BLaER1 treated with 17β-estradiol and CSF1 and Interleukin-3, amounts not matched to agents 10 nM and 100 nM (cell line): ENCODE measurements around the gene PDZRN3.

Experiments
- H3K27ac ChIP-seq, 11 experiments: shearing (Covaris generic); formaldehyde crosslinking; 2 replicates each; pipeline ENCODE4 v1.8.1; 2022
- H3K27me3 ChIP-seq, 11 experiments: shearing (Covaris generic); formaldehyde crosslinking; 2 replicates each; pipeline ENCODE4 v1.8.1; 2022
- H3K36me3 ChIP-seq, 11 experiments: shearing (Covaris generic); formaldehyde crosslinking; 2 replicates each; pipeline ENCODE4 v1.8.1; 2022
- H3K4me1 ChIP-seq, 10 experiments: shearing (Covaris generic); formaldehyde crosslinking; 2 replicates each; pipeline ENCODE4 v1.8.1; 2022
- H3K4me2 ChIP-seq, 11 experiments: shearing (Covaris generic); formaldehyde crosslinking; 2 replicates each; pipeline ENCODE4 v1.8.1; 2022
- H3K4me3 ChIP-seq, 10 experiments: shearing (Covaris generic); formaldehyde crosslinking; 2 replicates each; pipeline ENCODE4 v1.8.1; 2022
- H3K9ac ChIP-seq, 11 experiments: shearing (Covaris generic); formaldehyde crosslinking; 2 replicates each; pipeline ENCODE4 v1.8.1; 2022
- H3K9me3 ChIP-seq, 11 experiments: shearing (Covaris generic); formaldehyde crosslinking; replicated peaks in 1 of 11; 2 replicates each; pipeline ENCODE4 v1.8.1; 2022
- H4K20me1 ChIP-seq, 11 experiments: shearing (Covaris generic); formaldehyde crosslinking; 2 replicates each; pipeline ENCODE4 v1.8.1; 2022
- Cebpa-rat ChIP-seq, 11 experiments: shearing (Covaris generic); IDR thresholded peaks; 2 replicates each; pipeline ENCODE4 v1.8.1; 2022

PDZRN3 gene

DNA sequence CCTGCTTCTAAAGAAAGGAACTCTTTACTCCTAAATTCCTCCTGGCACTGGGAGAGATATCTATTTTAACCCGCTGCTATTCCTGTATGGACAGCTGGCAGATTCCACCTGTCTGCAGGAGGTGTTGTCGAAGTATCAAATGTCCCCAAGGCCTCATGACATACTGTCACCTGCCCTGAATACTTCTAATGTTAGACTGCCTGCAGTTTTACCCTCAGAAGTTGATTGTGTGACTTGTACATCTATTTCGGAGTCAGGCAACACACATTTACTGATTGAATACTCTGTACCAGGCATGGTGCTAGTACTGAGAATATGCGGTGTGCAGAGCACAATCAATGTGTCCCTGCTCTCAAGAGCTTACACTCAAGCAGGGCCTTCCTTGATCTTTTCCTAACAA is 38.6 kb downstream of the PDZRN3 start:
- H3K27ac ChIP-seq: no peak overlapping the region
- no peak for TF ChIP-seq Cebpa-rat (IDR thresholded peaks at IDR 0.05)
- no peaks in the 10 kb centered on the region for H3K27me3 ChIP-seq
- H3K9ac ChIP-seq: no peak overlapping the region
- H3K4me2 ChIP-seq: no peak overlapping the region
- no peaks in the 10 kb centered on the region for H3K9me3 ChIP-seq
- no peaks in the 10 kb centered on the region for H3K4me1 ChIP-seq
- no peaks in the 10 kb centered on the region for H4K20me1 ChIP-seq
- H3K36me3 ChIP-seq: no peaks in the 10 kb centered on the region
- no peak overlapping the region for H3K4me3 ChIP-seq

DNA sequence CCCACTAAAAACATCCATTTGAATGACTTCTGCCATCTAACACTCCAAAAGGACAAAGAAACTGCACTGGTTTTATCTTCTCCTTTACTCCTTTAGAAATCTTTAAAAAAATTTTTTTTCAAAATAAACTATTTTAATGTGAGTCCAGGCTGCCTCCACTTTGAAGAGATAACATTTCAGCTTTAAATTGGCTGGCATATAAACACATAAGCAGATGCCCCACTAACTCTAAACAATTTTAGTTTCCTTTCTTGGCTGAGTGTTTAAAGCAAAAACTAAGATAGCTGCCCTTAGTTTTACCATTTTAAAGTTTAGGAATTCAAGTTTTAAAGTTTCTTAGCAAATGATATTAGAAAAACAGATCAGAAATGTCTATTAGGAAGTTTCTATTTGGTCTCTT is 39.9 kb downstream of the PDZRN3 start:
- Histone ChIP-seq H3K9me3 (no peaks in the 10 kb centered on the region), H3K4me1 (no peaks in the 10 kb centered on the region), H3K4me2 (no peak overlapping the region), H3K36me3 (no peaks in the 10 kb centered on the region), H3K9ac (no peak overlapping the region), H3K27me3 (no peaks in the 10 kb centered on the region), H3K4me3 (no peak overlapping the region), H4K20me1 (no peaks in the 10 kb centered on the region), H3K27ac (no peak overlapping the region)
- TF ChIP-seq Cebpa-rat (IDR thresholded peaks at IDR 0.05): no peak

DNA sequence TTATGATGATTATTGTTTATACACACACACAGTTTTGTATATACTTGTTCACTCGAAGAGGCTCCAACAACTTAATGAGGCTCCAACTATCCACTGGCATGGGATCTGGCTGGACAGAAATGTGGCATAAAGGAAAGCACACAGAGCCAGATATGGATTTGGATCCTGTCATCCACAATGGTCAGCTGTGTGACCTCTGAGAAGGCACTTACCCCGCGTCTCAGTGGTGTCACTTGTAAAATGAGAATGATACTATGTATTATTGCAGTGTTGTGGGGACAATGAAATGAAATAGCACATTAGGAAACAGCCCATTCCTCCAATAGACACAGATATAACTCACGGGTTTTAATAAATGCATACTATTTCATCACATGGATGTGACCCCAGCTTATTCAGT is 42.2 kb downstream of the PDZRN3 start:
- Histone ChIP-seq H3K9ac (no peak overlapping the region), H3K4me1 (peaks cover 0 to 3% (median 2%) of the 10 kb centered on the region in 10 experiments; a peak in 16 of 20 replicates), H3K4me2 (no peak overlapping the region), H4K20me1 (no peaks in the 10 kb centered on the region), H3K4me3 (no peak overlapping the region), H3K27me3 (no peaks in the 10 kb centered on the region), H3K36me3 (no peaks in the 10 kb centered on the region), H3K27ac (no peak overlapping the region), H3K9me3 (no peaks in the 10 kb centered on the region)
- TF ChIP-seq Cebpa-rat (IDR thresholded peaks at IDR 0.05): no peak

DNA sequence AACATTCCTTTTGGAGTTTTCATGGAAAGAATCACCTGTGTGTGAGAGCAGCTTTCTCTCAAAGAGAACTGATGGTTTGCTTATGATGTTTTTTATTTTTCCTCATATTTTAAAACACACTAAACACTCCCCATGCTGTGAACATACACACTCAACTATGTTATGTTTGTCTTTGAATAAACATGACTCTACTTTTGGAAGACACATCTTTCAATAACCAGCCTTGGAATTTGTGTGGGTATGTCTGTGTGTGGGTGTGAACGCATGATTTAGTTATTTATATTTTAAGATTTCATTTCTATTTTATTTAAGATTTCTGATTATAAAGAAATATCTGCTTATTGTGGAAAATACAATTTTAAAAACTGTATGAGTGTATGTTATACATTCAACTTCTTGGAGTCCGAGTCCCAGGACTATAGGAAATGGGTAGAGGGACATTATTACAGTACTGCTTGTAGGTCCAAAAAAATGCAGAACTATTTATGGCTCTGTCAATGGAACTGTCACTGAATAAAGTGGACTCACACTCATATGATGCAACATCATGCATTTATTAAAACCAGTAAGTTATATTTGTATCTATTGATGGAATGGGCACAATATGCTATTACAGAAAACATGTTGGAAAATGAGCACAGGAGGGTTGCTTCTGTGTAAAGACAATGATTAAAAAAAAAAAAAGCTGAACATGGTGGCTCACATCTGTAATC is 43.5 kb downstream of the PDZRN3 start:
- no peak for TF ChIP-seq Cebpa-rat (IDR thresholded peaks at IDR 0.05)

DNA sequence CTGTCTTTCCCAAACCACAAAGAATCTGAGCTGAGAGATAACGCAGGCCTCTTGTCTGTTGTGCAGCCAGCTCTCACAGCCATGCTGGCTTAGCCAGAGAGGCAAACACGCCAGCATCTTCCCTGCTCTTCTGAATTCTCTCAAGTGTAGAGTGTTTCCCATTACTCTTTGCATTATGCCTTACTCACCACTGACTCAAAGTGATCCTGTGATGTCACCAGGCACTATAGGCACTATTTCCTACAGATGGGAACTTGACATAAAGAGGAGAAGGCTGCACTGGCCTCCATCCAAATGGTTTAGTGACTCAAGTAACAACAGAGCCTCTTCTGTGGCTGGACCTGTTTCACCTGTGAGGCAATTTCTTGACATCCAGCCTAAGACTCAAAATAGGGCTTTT is 44.4 kb downstream of the PDZRN3 start:
- Histone ChIP-seq H3K9ac (no peak overlapping the region), H3K27me3 (no peaks in the 10 kb centered on the region), H3K4me2 (no peak overlapping the region), H3K4me1 (peaks cover 4 to 15% (median 9%) of the 10 kb centered on the region in 10 experiments; a peak in 16 of 20 replicates), H3K4me3 (no peak overlapping the region), H3K27ac (no peak overlapping the region), H3K36me3 (no peaks in the 10 kb centered on the region), H4K20me1 (no peaks in the 10 kb centered on the region), H3K9me3 (no peaks in the 10 kb centered on the region)
- TF ChIP-seq Cebpa-rat (IDR thresholded peaks at IDR 0.05): no peak

More for the DNA sequence above, 43.5 kb downstream of the PDZRN3 start:
- H3K27me3 ChIP-seq: no peaks in the 10 kb centered on the region
- H3K4me2 ChIP-seq: no peak overlapping the region
- no peaks in the 10 kb centered on the region for H4K20me1 ChIP-seq
- H3K4me1 ChIP-seq: peaks cover 4 to 15% (median 9%) of the 10 kb centered on the region in 10 experiments; a peak in 16 of 20 replicates
- no peak overlapping the region for H3K9ac ChIP-seq
- no peak overlapping the region for H3K4me3 ChIP-seq
- no peak overlapping the region for H3K27ac ChIP-seq
- H3K9me3 ChIP-seq: no peaks in the 10 kb centered on the region
- H3K36me3 ChIP-seq: no peaks in the 10 kb centered on the region

DNA sequence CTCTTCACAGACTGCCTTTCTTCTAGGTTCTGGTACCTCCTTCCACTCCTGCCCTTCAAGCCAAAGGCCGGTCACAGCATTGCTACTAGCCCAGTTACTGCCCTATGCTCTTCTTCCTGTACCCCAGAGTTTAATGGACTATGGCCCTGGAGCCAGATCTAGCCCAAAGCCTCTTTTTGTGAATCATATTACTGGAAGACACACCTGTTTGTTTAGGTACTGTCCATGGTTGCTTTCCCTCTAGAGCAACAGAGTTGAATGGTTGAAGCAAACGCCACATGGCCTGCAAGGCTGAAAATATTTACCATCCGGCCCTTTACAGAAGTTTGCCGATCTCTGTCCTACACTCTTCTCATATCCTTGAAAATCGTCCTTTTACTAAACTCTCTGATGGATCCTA is 47.0 kb downstream of the PDZRN3 start:
- Histone ChIP-seq H3K9me3 (no peaks in the 10 kb centered on the region), H4K20me1 (no peaks in the 10 kb centered on the region), H3K27ac (no peak overlapping the region), H3K9ac (no peak overlapping the region), H3K4me2 (peak overlapping the region in 10 of 11 experiments; percentile 8 to 68 (median 38); a peak in 16 of 22 replicates), H3K27me3 (no peaks in the 10 kb centered on the region), H3K4me3 (no peak overlapping the region), H3K36me3 (no peaks in the 10 kb centered on the region), H3K4me1 (peaks cover 4 to 15% (median 9%) of the 10 kb centered on the region in 10 experiments; a peak in 16 of 20 replicates)
- no peak for TF ChIP-seq Cebpa-rat (IDR thresholded peaks at IDR 0.05)

DNA sequence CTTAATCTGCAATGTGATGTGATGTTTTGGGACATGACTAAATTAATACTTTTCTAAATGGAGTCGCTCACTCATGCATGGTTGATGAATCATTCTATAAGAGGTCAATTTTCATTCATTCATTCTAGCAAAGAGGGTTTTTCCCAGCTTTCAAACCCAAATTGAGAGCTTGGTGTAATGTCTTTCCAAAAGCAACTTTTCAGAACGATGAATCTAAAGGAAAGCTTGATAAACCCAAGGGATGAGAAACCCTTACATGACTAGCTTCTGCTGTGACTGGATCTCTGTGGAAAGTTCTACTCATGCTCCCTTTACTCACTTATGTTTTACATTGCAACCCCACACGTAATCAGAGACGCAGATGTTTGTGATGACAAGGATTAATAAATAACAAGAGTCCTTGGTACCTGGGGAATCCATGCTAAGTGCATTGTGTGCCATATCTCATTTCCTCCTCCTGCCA is 47.7 kb downstream of the PDZRN3 start:
- peaks cover 4 to 15% (median 9%) of the 10 kb centered on the region in 10 experiments; a peak in 16 of 20 replicates for H3K4me1 ChIP-seq
- peak overlapping the region in 10 of 11 experiments; percentile 8 to 68 (median 38); a peak in 17 of 22 replicates for H3K4me2 ChIP-seq
- no peak overlapping the region for H3K9ac ChIP-seq
- no peaks in the 10 kb centered on the region for H4K20me1 ChIP-seq
- H3K4me3 ChIP-seq: no peak overlapping the region
- no peaks in the 10 kb centered on the region for H3K9me3 ChIP-seq
- no peak overlapping the region for H3K27ac ChIP-seq
- no peak for TF ChIP-seq Cebpa-rat (IDR thresholded peaks at IDR 0.05)
- no peaks in the 10 kb centered on the region for H3K36me3 ChIP-seq
- no peaks in the 10 kb centered on the region for H3K27me3 ChIP-seq

DNA sequence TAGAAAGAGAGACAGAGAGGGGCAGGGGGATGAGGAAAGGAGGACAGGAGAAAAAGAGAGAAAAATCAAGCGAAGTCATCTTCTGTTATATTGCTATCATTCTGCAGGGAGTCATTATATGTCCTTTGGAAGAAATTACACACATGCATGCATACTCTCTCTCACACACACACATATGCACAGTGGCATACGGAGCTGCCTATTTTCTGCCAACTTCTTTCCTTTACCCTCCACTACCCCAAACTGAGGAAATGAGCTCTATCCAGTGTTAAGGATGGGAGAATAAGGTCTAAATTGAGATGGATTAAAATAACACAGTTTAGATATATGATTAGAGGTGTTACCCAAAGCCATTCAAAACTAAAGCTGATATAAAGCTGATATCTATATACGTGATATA is 48.8 kb downstream of the PDZRN3 start:
- Histone ChIP-seq H3K9me3 (no peaks in the 10 kb centered on the region), H3K9ac (no peak overlapping the region), H3K4me3 (no peak overlapping the region), H3K4me1 (peaks cover 4 to 15% (median 9%) of the 10 kb centered on the region in 10 experiments; a peak in 16 of 20 replicates), H3K4me2 (no peak overlapping the region), H4K20me1 (no peaks in the 10 kb centered on the region), H3K27me3 (no peaks in the 10 kb centered on the region), H3K27ac (no peak overlapping the region), H3K36me3 (no peaks in the 10 kb centered on the region)
- no peak for TF ChIP-seq Cebpa-rat (IDR thresholded peaks at IDR 0.05)

DNA sequence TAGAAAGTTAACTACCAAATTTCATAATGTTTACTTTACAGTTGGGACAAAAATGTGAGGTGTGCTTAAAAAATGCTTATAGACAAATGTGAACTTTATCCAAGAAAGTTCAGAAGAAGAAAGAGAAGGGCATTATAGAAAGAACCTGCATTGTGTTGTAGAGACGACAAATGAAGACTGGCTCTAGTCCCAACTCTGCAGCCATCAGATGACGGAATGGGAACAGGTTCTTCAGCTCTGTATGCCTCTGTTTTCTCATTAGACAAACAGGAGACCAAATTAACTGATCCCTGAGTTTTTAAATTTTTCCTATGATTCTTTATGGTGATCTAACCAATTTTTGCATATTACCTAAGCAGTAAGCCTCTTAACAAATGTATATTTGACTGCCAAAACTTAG is 49.2 kb downstream of the PDZRN3 start:
- no peak overlapping the region for H3K9ac ChIP-seq
- no peak overlapping the region for H3K4me2 ChIP-seq
- no peak for TF ChIP-seq Cebpa-rat (IDR thresholded peaks at IDR 0.05)
- H3K4me1 ChIP-seq: peaks cover 4 to 15% (median 9%) of the 10 kb centered on the region in 10 experiments; a peak in 16 of 20 replicates
- H3K36me3 ChIP-seq: no peaks in the 10 kb centered on the region
- H4K20me1 ChIP-seq: no peaks in the 10 kb centered on the region
- no peaks in the 10 kb centered on the region for H3K9me3 ChIP-seq
- no peaks in the 10 kb centered on the region for H3K27me3 ChIP-seq
- no peak overlapping the region for H3K4me3 ChIP-seq
- no peak overlapping the region for H3K27ac ChIP-seq

DNA sequence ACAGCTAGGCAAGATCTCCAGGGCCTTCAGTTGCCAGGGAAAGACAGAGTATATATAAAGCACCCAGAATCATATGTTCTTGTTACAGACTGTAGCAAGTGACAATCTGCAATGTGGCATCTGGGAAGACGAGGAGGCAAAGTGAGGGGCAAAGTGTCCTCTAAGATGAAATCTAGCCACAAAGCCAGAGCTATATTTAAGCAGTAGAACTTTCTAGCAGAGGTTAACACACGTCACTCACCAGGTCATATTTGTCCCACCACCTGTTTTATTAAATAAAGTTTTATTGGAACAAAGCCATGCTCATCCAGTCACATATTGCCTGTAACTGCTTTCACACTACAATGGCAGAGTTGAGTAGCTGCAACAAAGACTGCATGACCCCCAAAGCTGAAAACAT is 51.5 kb downstream of the PDZRN3 start:
- Histone ChIP-seq H3K4me2 (no peak overlapping the region), H3K4me1 (peaks cover 4 to 15% (median 9%) of the 10 kb centered on the region in 10 experiments; a peak in 16 of 20 replicates), H3K9me3 (no peaks in the 10 kb centered on the region), H3K36me3 (no peaks in the 10 kb centered on the region), H3K27me3 (no peaks in the 10 kb centered on the region), H3K27ac (no peak overlapping the region), H4K20me1 (no peaks in the 10 kb centered on the region), H3K9ac (no peak overlapping the region), H3K4me3 (no peak overlapping the region)
- TF ChIP-seq Cebpa-rat (IDR thresholded peaks at IDR 0.05): no peak
